Pancreas (tissue), 10 donors: ENCODE data around the gene KRTCAP3. TPM values are rescaled to one million over a fixed set of nuclear protein-coding genes. Genes with fewer than 3 reads are reported as not detected.
"Not testable (repeated sequence)": the region's sequence is repeated elsewhere in the genome, so short reads cannot be mapped to it uniquely, and the experiment has no call there.

Source experiments
- ATAC-seq, 4 donors: fragments of 200-7000 bp; cut with Tn5 transposase; one replicate each; pipeline versions ENCODE4 v1.8.0 to v1.9.1; 2020; ENCODE audit warnings: mild to moderate bottlenecking in 4 of 4, moderate library complexity in 4 of 4
- DNase-seq, 6 donors: peaks; one replicate each; pipeline ENCODE4 v3.0.0-alpha.2; 2020
- FAIRE-seq: peaks from 2 replicates; lab custom pipeline; 2012; peaks lifted over from hg19 to GRCh38; lab: Jason Lieb, UNC
- H3K27ac ChIP-seq, 4 donors: fragments of 200-600 bp; sonication (generic); 1 replicate in 3 of 4; 2 replicates in 1 of 4; pipeline versions ENCODE4 v1.5.0 to v1.8.0; 2020
- H3K27me3 ChIP-seq, 4 donors: fragments of 200-600 bp; one replicate each; pipeline ENCODE4 v1.8.0; 2021
- H3K36me3 ChIP-seq, 3 donors: fragments of 200-600 bp; sonication (generic) in 1 of 3; one replicate each; pipeline versions ENCODE4 v1.5.0 to v1.8.0; 2020 to 2021
- H3K4me1 ChIP-seq, 3 donors: fragments of 200-600 bp; one replicate each; pipeline ENCODE4 v1.8.0; 2021
- H3K4me3 ChIP-seq, 4 donors: fragments of 200-600 bp; sonication (generic) in 2 of 4; one replicate each; pipeline versions ENCODE4 v1.5.0 to v1.8.0; 2020 to 2021
- H3K9me3 ChIP-seq, 4 donors: fragments of 200-600 bp; one replicate each; pipeline ENCODE4 v1.8.0; 2021
- CTCF ChIP-seq, 4 donors: fragments of 200-600 bp; sonication (generic) in 3 of 4; IDR thresholded peaks; one replicate each; pipeline versions ENCODE4 v1.5.0 to v1.8.0; 2021; ENCODE audit warnings: antibody characterized with exemption in 4 of 4
- WGBS, 2 donors: extraction: QIAGEN DNeasy Blood & Tissue Kit; methylation state at CpG; one replicate each; pipeline ENCODE4 v1.1.7; 2013; 5-methylcytosine and 5-hydroxymethylcytosine counted together
- intact Hi-C, 3 donors: fragments of 100-400 bp; cut with DNase I; formaldehyde crosslinking; loops; one replicate each; pipeline versions ENCODE4 v1.11.1 to v1.14.2; 2022
- polyA plus RNA-seq, 2 donors: library from polyadenylated mRNA; stranded (reverse); fragments of 200-250 nt; gene quantifications; one replicate each; pipeline ENCODE4 v1.2.3, GENCODE V29; 2013
- total RNA-seq, 6 donors: library from RNA; stranded (reverse); fragmentation: NEBNext Ultra II Directional in 4 of 6; extraction: Animal tissue kit (Norgen Biotek cat#: 25700) in 4 of 6; gene quantifications; one replicate each; pipeline versions ENCODE4 v1.2.1 to v1.2.4, GENCODE V29; 2021 to 2023
- donor health status: healthy with polysubstance abuse.
- donor health status: DM: no; HTN: no; CAD: no; lungs with moderate emphysema.
- donor health status: DM: no; HTN: no; CAD: no.
- donor health status: control.
- donor health status: control.
- donor health status: Bipolar disorder and iron deficiency.
- donor health status: DM: yes; HTN: yes; CAD: no.
- donor health status: DM: no; HTN: no; CAD: no.
- donor health status: DM: no; HTN: no; CAD: no.
- donor health status: DM: yes; HTN: yes; CAD: no.

Gene KRTCAP3
- total and polyA plus RNA-seq, 8 donors, result 21.6 to 36.5 (median 28.9) TPM

GRCh38 chr2:27416151-27416550 is 26.0 kb upstream of the KRTCAP3 start:
- DNase-seq, result no peak
- WGBS, 2 donors, result 91 to 95% methylated on average over 6 of the region's 6 CpGs
- H3K27ac ChIP-seq, result no peak overlapping the region
- H3K36me3 ChIP-seq, result no peaks in the 10 kb centered on the region
- no peaks in the 10 kb centered on the region for H3K9me3 ChIP-seq
- H3K4me3 ChIP-seq, result no peak overlapping the region
- no peaks in the 10 kb centered on the region for H3K4me1 ChIP-seq
- no peak for ATAC-seq
- no peak for FAIRE-seq
- TF ChIP-seq CTCF (IDR thresholded peaks at IDR 0.05), result no peak
- intact Hi-C loops, result no loop called here
- H3K27me3 ChIP-seq, result no peaks in the 10 kb centered on the region

- H3K27me3 ChIP-seq, result no peaks in the 10 kb centered on the region
- no peak overlapping the region for H3K4me3 ChIP-seq
- no peak overlapping the region for H3K27ac ChIP-seq
- ATAC-seq (no peak), FAIRE-seq (no peak), DNase-seq (no peak)
- H3K9me3 ChIP-seq, result no peaks in the 10 kb centered on the region
- H3K4me1 ChIP-seq, result no peaks in the 10 kb centered on the region
- H3K36me3 ChIP-seq, result no peaks in the 10 kb centered on the region
- no peak for TF ChIP-seq CTCF (IDR thresholded peaks at IDR 0.05)
- intact Hi-C loops, result no loop called here
Measured at GRCh38 chr2:27420996-27421395, 21.2 kb upstream of the KRTCAP3 start.

GRCh38 chr2:27421660-27422250 is 20.4 kb upstream of the KRTCAP3 start:
- Histone ChIP-seq H3K27me3 (no peaks in the 10 kb centered on the region), H3K27ac (no peak overlapping the region), H3K36me3 (no peaks in the 10 kb centered on the region), H3K4me1 (no peaks in the 10 kb centered on the region), H3K9me3 (no peaks in the 10 kb centered on the region), H3K4me3 (no peak overlapping the region)
- ATAC-seq (no peak), FAIRE-seq (no peak), DNase-seq (no peak)
- no peak for TF ChIP-seq CTCF (IDR thresholded peaks at IDR 0.05)
- 63 to 67% methylated on average over 4 of the region's 4 CpGs for WGBS, 2 donors
- intact Hi-C loops, result no loop called here

- ATAC-seq (no peak), DNase-seq (no peak), FAIRE-seq (no peak)
- intact Hi-C loops, result no loop called here
- H3K36me3 ChIP-seq, result no peaks in the 10 kb centered on the region
- H3K27me3 ChIP-seq, result no peaks in the 10 kb centered on the region
- TF ChIP-seq CTCF (IDR thresholded peaks at IDR 0.05), result no peak
- no peak overlapping the region for H3K4me3 ChIP-seq
- H3K27ac ChIP-seq, result no peak overlapping the region
- H3K4me1 ChIP-seq, result no peaks in the 10 kb centered on the region
- H3K9me3 ChIP-seq, result no peaks in the 10 kb centered on the region
- WGBS, 2 donors, result 96 to 97% methylated on average over 3 of the region's 3 CpGs
Measured at GRCh38 chr2:27422958-27423357, 19.2 kb upstream of the KRTCAP3 start.

GRCh38 chr2:27425039-27425438 is 17.1 kb upstream of the KRTCAP3 start:
- DNase-seq, H3K36me3 ChIP-seq, FAIRE-seq, H3K27ac ChIP-seq, H3K27me3 ChIP-seq, intact Hi-C loops, H3K4me1 ChIP-seq, H3K9me3 ChIP-seq, H3K4me3 ChIP-seq, ATAC-seq: not testable (repeated sequence)
- 56 to 60% methylated on average over 10 of the region's 10 CpGs for WGBS, 2 donors
